HepG2 (cell line): Measurements from ENCODE around the gene PBX1. TPM values are rescaled to one million over a fixed set of nuclear protein-coding genes. Genes with fewer than 3 reads are reported as not detected.

Experiments used
- ATAC-seq: fragments of 200-7000 bp; cut with Tn5 transposase; 3 replicates; pipeline ENCODE4 v1.9.1; 2020; ENCODE audit warnings: mild to moderate bottlenecking, moderate library complexity
- BruUV-seq: library from RNA; stranded (reverse); fragments of 400-500 nt; replicated peaks from 2 replicates; lab custom pipeline; 2021; lab: Mats Ljungman, UMichigan
- CTCF ChIA-PET: fragments of 300-600 bp; formaldehyde crosslinking; extraction: SDS; loops from one replicate; lab custom pipeline; 2021; ENCODE audit warnings: low total read pairs, inconsistent platforms, low intra/inter-chr PET ratio; lab: Yijun Ruan, JAX
- POLR2A ChIA-PET: fragments of 350-600 bp; sonication (Branson Sonifier 250); formaldehyde crosslinking; loops from one replicate; lab custom pipeline; 2020; ENCODE audit warnings: antibody characterized with exemption, inconsistent platforms; lab: Yijun Ruan, JAX
- DNase-seq: peaks from one replicate; pipeline ENCODE4 v3.0.0-alpha.2; 2015; ENCODE audit warnings: low spot score
- FAIRE-seq: peaks from 3 replicates; lab custom pipeline; 2011; peaks lifted over from hg19 to GRCh38; lab: Jason Lieb, UNC
- H2AFZ ChIP-seq: one replicate; pipeline ENCODE4 v1.6.1; 2011; ENCODE audit warnings: low read length, inconsistent platforms
- H3K27ac ChIP-seq: fragments of 300-600 bp; 3 replicates; pipeline ENCODE4 v1.8.0; 2011; ENCODE audit warnings: mixed run types, mild to moderate bottlenecking, mixed read lengths, low read length, inconsistent platforms; ENCODE audit not compliant: insufficient read depth; ENCODE audit errors: extremely low read length
- H3K27me3 ChIP-seq, 2 experiments: fragments of 200-600 bp in 1 of 2; 2 replicates in 1 of 2; 3 replicates in 1 of 2; pipeline versions ENCODE4 v1.6.0 to v1.8.0; 2011; ENCODE audit warnings: low read length in 2 of 2, mild to moderate bottlenecking in 2 of 2, moderate library complexity in 2 of 2, inconsistent platforms in 1 of 2; ENCODE audit not compliant: insufficient read depth in 2 of 2, control insufficient read depth in 1 of 2
- H3K36me3 ChIP-seq, 2 experiments: fragments of 200-600 bp in 1 of 2; replicated peaks in 1 of 2; 2 replicates in 1 of 2; 3 replicates in 1 of 2; pipeline versions ENCODE4 v1.5.1 to v1.8.0; 2011; ENCODE audit warnings: low read length in 2 of 2, inconsistent platforms in 1 of 2; ENCODE audit not compliant: insufficient read depth in 2 of 2, control insufficient read depth in 1 of 2
- H3K4me1 ChIP-seq: 2 replicates; pipeline ENCODE4 v1.5.1; 2012; ENCODE audit warnings: low read length, inconsistent platforms; ENCODE audit not compliant: insufficient read depth
- H3K4me2 ChIP-seq: 2 replicates; pipeline ENCODE4 v1.6.0; 2011; ENCODE audit warnings: low read depth, low read length, inconsistent platforms
- H3K4me3 ChIP-seq, 3 experiments: fragments of 200-600 bp in 1 of 3; sonication (generic), shearing (Covaris generic) in 1 of 3; replicated peaks in 1 of 3; 2 replicates each; pipeline ENCODE4 v1.5.1; 2011 to 2016; ENCODE audit warnings: low read length in 3 of 3, inconsistent platforms in 2 of 3, low read depth in 2 of 3, mild to moderate bottlenecking in 2 of 3, control low read depth in 1 of 3, mixed read lengths in 1 of 3; ENCODE audit not compliant: insufficient read depth in 1 of 3
- H3K79me2 ChIP-seq: one replicate; pipeline ENCODE4 v1.6.1; 2011; ENCODE audit warnings: low read length, inconsistent platforms; ENCODE audit not compliant: insufficient read depth
- H3K9ac ChIP-seq: 2 replicates; pipeline ENCODE4 v1.6.0; 2011; ENCODE audit warnings: mild to moderate bottlenecking, low read depth, low read length, inconsistent platforms; ENCODE audit not compliant: insufficient read depth
- H3K9me3 ChIP-seq: 2 replicates; pipeline ENCODE4 v1.5.1; 2012; ENCODE audit warnings: mild to moderate bottlenecking, low read length
- H4K20me1 ChIP-seq: 2 replicates; pipeline ENCODE4 v1.6.0; 2011; ENCODE audit warnings: inconsistent platforms, mild to moderate bottlenecking, low read length, moderate library complexity; ENCODE audit not compliant: insufficient read depth
- ATF1 ChIP-seq: IDR thresholded peaks from 2 replicates; pipeline ENCODE4 v1.6.1; 2016; ENCODE audit warnings: mild to moderate bottlenecking, control low read depth
- CERS6 ChIP-seq: sonication (generic); formaldehyde crosslinking; IDR thresholded peaks from 2 replicates; pipeline ENCODE4 v1.5.0; 2020; ENCODE audit warnings: missing genetic modification reagents
- DDIT3 ChIP-seq: sonication (generic); formaldehyde crosslinking; IDR thresholded peaks from 2 replicates; pipeline ENCODE4 v1.4.0; 2020; ENCODE audit warnings: mild to moderate bottlenecking, missing genetic modification reagents
- ELF3 ChIP-seq: IDR thresholded peaks from 2 replicates; pipeline ENCODE4 v1.6.1; 2016; ENCODE audit warnings: missing genetic modification reagents, missing compliant biosample characterization
- GPBP1L1 ChIP-seq: sonication (generic); formaldehyde crosslinking; IDR thresholded peaks from 2 replicates; pipeline ENCODE4 v1.5.0; 2020; ENCODE audit warnings: mild to moderate bottlenecking, missing genetic modification reagents
- MAX ChIP-seq: IDR thresholded peaks from 2 replicates; pipeline ENCODE4 v1.6.1; 2012; ENCODE audit warnings: inconsistent platforms
- RFXAP ChIP-seq: sonication (generic); formaldehyde crosslinking; IDR thresholded peaks from 2 replicates; pipeline ENCODE4 v1.4.0; 2020; ENCODE audit warnings: missing genetic modification reagents, borderline replicate concordance
- SOX6 ChIP-seq, 2 experiments: fragments of 450-650 bp in 1 of 2; sonication (generic) in 1 of 2; formaldehyde crosslinking in 1 of 2; IDR thresholded peaks; 2 replicates each; pipeline versions ENCODE4 v1.4.0 to v1.6.1; 2017 to 2020; ENCODE audit warnings: antibody characterized with exemption in 1 of 2, mild to moderate bottlenecking in 1 of 2, missing genetic modification reagents in 1 of 2
- USF2 ChIP-seq, 2 experiments: sonication (generic) in 1 of 2; formaldehyde crosslinking in 1 of 2; IDR thresholded peaks; 2 replicates each; pipeline versions ENCODE4 v1.5.1 to v1.6.1; 2011 to 2020; ENCODE audit warnings: borderline replicate concordance in 1 of 2, low read depth in 1 of 2, low read length in 1 of 2, mild to moderate bottlenecking in 1 of 2, missing genetic modification reagents in 1 of 2, moderate library complexity in 1 of 2
- ZNF329 ChIP-seq: sonication (generic); formaldehyde crosslinking; IDR thresholded peaks from 2 replicates; pipeline ENCODE4 v1.9.0; 2021; ENCODE audit warnings: low read depth, mild to moderate bottlenecking, missing genetic modification reagents
- ZNF563 ChIP-seq: sonication (generic); formaldehyde crosslinking; IDR thresholded peaks from 2 replicates; pipeline ENCODE4 v1.8.0; 2022; ENCODE audit warnings: mild to moderate bottlenecking, moderate library complexity, missing genetic modification reagents
- ZNF569 ChIP-seq: sonication (generic); formaldehyde crosslinking; IDR thresholded peaks from 2 replicates; pipeline ENCODE4 v1.5.0; 2020; ENCODE audit warnings: mild to moderate bottlenecking, missing genetic modification reagents, moderate library complexity, borderline replicate concordance
- ZNF703 ChIP-seq: sonication (generic); formaldehyde crosslinking; IDR thresholded peaks from 2 replicates; pipeline ENCODE4 v1.5.1; 2020; ENCODE audit warnings: missing genetic modification reagents, mild to moderate bottlenecking, moderate library complexity, borderline replicate concordance
- WGBS: methylation state at CpG from one replicate; pipeline ENCODE4 v1.1.6; 2017; ENCODE audit warnings: low lambda C conversion rate; 5-methylcytosine and 5-hydroxymethylcytosine counted together
- in situ Hi-C: cut with HindIII; loops from 2 replicates; pipeline ENCODE4 v1.10.0; 2017; ENCODE audit warnings: low pct_unique_long_range_greater_than_20kb; ENCODE audit not compliant: extremely low pct_ligation_motif_present
- intact Hi-C: fragments of 100-400 bp; cut with micrococcal nuclease; formaldehyde crosslinking; loops from one replicate; pipeline ENCODE4 v1.10.0; 2022; ENCODE audit not compliant: unreplicated experiment
- polyA plus RNA-seq, 8 experiments: library from polyadenylated mRNA; depleted of rRNA in 3 of 8; stranded (reverse) in 7 of 8; unstranded in 1 of 8; fragments of >200 nt; fragmentation: Illumina TruSeq in 4 of 8; extraction: Trizol in 4 of 8; gene quantifications; 2 replicates each; pipeline versions ENCODE4 v1.2.1 to v1.2.3, GENCODE V29; 2011 to 2016; ENCODE audit warnings: low read depth in 4 of 8, missing spikeins in 1 of 8, mixed read lengths in 1 of 8; ENCODE audit not compliant: insufficient read depth in 1 of 8
- total RNA-seq, 5 experiments: library from RNA; depleted of rRNA; stranded (reverse); fragments of >200 nt; fragmentation: Illumina TruSeq; extraction: Trizol; gene quantifications; 2 replicates each; pipeline ENCODE4 v1.2.3, GENCODE V29; 2016; ENCODE audit warnings: low read depth in 1 of 5

Gene PBX1
- total and polyA plus RNA-seq, 2 of the 13 experiments (the other 11 are each of a cell fraction or from before 2014, with no cell fraction given) = 0.24 TPM; not detected in 1

GRCh38 chr1:164511001-164511705, 47.8 kb upstream of the PBX1 start (continued):
- TF ChIP-seq DDIT3 (CRISPR knock-in tag) (no peak), ZNF329 (no peak), CERS6 (CRISPR knock-in tag) (no peak), ATF1 (CRISPR knock-in tag) (no peak), ZNF563 (no peak)

- WGBS = 4% methylated on average over 2 of the region's 2 CpGs
- ATAC-seq = no peak
- intact Hi-C loops = no loop called here
- TF ChIP-seq RFXAP (no peak), ELF3 (no peak), SOX6 (IDR thresholded peaks at IDR 0.05) (no peak), SOX6 (CRISPR knock-in tag; IDR thresholded peaks at IDR 0.05) (no peak), GPBP1L1 (CRISPR knock-in tag) (no peak), ZNF703 (CRISPR knock-in tag) (no peak), USF2 (IDR thresholded peaks at IDR 0.05; ENCODE audit: low read depth, low read length) (no peak), USF2 (CRISPR knock-in tag; IDR thresholded peaks at IDR 0.05; ENCODE audit: borderline replicate concordance) (no peak), ZNF569 (no peak), MAX (no peak)
Observed at GRCh38 chr1:164515231-164515630, 43.8 kb upstream of the PBX1 start.

More at GRCh38 chr1:164515231-164515630, 43.8 kb upstream of the PBX1 start:
- Histone ChIP-seq H3K4me1 (no peaks in the 10 kb centered on the region), H3K9ac (no peak overlapping the region), H2AFZ (no peak overlapping the region), H3K4me2 (no peak overlapping the region), H3K27me3 (no peaks in the 10 kb centered on the region), H3K4me3 (no peak overlapping the region), H3K36me3 (no peaks in the 10 kb centered on the region), H4K20me1 (no peaks in the 10 kb centered on the region), H3K27ac (no peak overlapping the region), H3K9me3 (no peaks in the 10 kb centered on the region), H3K79me2 (no peaks in the 10 kb centered on the region)
- in situ Hi-C loops = no loop called here
- no TSS peak for BruUV-seq
- CTCF ChIA-PET = no interaction called here
- no peak for DNase-seq
- POLR2A ChIA-PET = no interaction called here
- no peak for FAIRE-seq
